ENCODE measurements around the gene ARFGAP2. TPM values are rescaled to one million over a fixed set of nuclear protein-coding genes. Genes with fewer than 3 reads are reported as not detected.

The ARFGAP2 gene
- total and polyA plus RNA-seq, 8 donors: 40.1 to 78.9 (median 63.3) TPM

- intact Hi-C loops (cut with DNase I): no loop called here
- FAIRE-seq (no peak), ATAC-seq (peak in 1 of 4 donors; percentile 13), DNase-seq (peak in 3 of 6 donors; percentile 34 to 50 (median 45))
- Histone ChIP-seq H3K4me1 (peaks cover 0 to 17% (median 4%) of the 10 kb centered on the region in 3 donors), H3K36me3 (peaks cover 0 to 14% (median 0%) of the 10 kb centered on the region in 3 donors), H3K4me3 (peak overlapping the region in 3 of 4 donors; percentile 54 to 72 (median 55)), H3K27me3 (no peaks in the 10 kb centered on the region), H3K27ac (peak overlapping the region in 1 of 4 donors; percentile 92), H3K9me3 (no peaks in the 10 kb centered on the region)
- WGBS, 2 donors: 29 to 30% methylated on average over 12 of the region's 12 CpGs
- TF ChIP-seq CTCF (IDR thresholded peaks at IDR 0.05): no peak
Measured at GRCh38 chr11:47216121-47216798, 39.6 kb upstream of the ARFGAP2 start.

- Histone ChIP-seq H3K27ac (peak overlapping the region; percentile 88 to 94 (median 90)), H3K4me1 (peaks cover 0 to 17% (median 4%) of the 10 kb centered on the region in 3 donors), H3K27me3 (no peaks in the 10 kb centered on the region), H3K36me3 (peaks cover 0 to 12% (median 0%) of the 10 kb centered on the region in 3 donors), H3K9me3 (no peaks in the 10 kb centered on the region), H3K4me3 (peak overlapping the region; percentile 47 to 72 (median 54))
- DNase-seq (no peak), FAIRE-seq (no peak), ATAC-seq (no peak)
- no peak for TF ChIP-seq CTCF (IDR thresholded peaks at IDR 0.05)
- 8 to 9% methylated on average over 15 of the region's 15 CpGs for whole genome bisulfite sequencing, 2 donors
- intact Hi-C loops (cut with DNase I): no loop called here
Measured at GRCh38 chr11:47215366-47215910, 38.8 kb upstream of the ARFGAP2 start.

DNA sequence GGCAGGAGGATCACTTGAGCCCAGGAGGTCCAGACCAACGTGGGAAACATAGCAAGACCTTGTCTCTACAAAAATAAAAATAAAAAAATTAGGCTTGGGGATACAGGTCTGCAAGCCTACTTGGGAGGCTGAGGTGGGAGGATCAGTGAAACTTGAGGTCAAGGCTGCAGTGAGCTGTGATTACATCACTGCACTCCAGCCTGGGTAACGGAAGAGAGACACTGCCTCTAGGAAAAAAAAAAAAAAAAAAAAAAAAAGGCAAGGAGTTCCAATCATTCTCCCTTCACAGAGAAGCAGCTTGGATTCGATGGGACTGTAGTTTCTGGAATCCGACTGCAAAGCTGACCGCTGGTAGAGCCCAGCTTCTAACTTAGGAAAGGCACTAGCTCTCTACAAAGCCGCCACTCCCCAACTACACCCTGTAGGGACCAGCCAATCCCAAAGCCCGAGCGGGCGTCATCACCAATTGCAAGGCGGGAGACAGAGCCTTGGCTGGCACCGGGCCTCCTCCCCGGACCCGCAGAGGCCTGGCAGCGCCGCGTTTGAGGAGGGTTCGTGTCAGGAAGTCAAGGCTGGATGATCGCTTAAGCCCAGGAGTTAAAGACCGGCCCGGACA, 37.4 kb upstream of the ARFGAP2 start:
- no peaks in the 10 kb centered on the region for H3K36me3 ChIP-seq
- ATAC-seq (peak; percentile 89 to 95 (median 90)), DNase-seq (peak; percentile 90 to 97 (median 93)), FAIRE-seq (no peak)
- H3K27ac ChIP-seq: peak overlapping the region; percentile 88 to 94 (median 90)
- peaks cover 0 to 17% (median 4%) of the 10 kb centered on the region in 3 donors for H3K4me1 ChIP-seq
- no peaks in the 10 kb centered on the region for H3K9me3 ChIP-seq
- H3K4me3 ChIP-seq: peak overlapping the region; percentile 47 to 72 (median 54)
- no peaks in the 10 kb centered on the region for H3K27me3 ChIP-seq
- 5 to 6% methylated on average over 20 of the region's 20 CpGs for WGBS, 2 donors
- intact Hi-C loops (cut with DNase I): no loop called here
- TF ChIP-seq CTCF (IDR thresholded peaks at IDR 0.05): no peak

DNA sequence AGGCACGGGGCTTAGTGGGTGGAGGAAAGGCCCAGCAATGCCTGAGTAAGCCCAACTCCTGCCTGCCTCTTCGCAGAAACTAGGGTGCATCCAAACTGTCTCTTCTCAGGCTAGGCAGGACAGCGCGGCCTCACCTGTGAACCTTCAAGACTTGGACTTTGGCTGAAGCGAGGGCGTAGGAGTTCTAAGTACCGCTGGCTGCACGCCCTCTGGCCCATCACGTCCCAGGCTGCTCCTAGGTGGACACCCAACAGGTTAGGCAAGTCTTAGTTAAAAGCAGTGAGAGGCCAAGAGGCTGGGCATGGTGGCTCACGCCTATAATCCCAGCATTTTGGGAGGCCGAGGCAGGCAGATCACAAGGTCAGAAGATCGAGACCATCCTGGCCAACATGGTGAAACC, 36.3 kb upstream of the ARFGAP2 start:
- H3K4me1 ChIP-seq: peaks cover 0 to 17% (median 4%) of the 10 kb centered on the region in 3 donors
- H3K9me3 ChIP-seq: no peaks in the 10 kb centered on the region
- WGBS, 2 donors: 75 to 81% methylated on average over 12 of the region's 12 CpGs
- no peaks in the 10 kb centered on the region for H3K27me3 ChIP-seq
- no peak for FAIRE-seq
- no peak overlapping the region for H3K27ac ChIP-seq
- no peak for TF ChIP-seq CTCF (IDR thresholded peaks at IDR 0.05)
- intact Hi-C loops (cut with DNase I): no loop called here
- H3K36me3 ChIP-seq: no peaks in the 10 kb centered on the region
- no peak for ATAC-seq
- peak in 1 of 6 donors; percentile 65 for DNase-seq
- no peak overlapping the region for H3K4me3 ChIP-seq

Measured in pancreas (tissue), 10 donors.